GM21367 (cell line): Measurements from ENCODE around the gene FAAP100.
"Not testable (repeated sequence)": the region's sequence is repeated elsewhere in the genome, so short reads cannot be mapped to it uniquely, and the experiment has no call there.

Experiments
- ATAC-seq: cut with Tn5 transposase; IDR thresholded peaks from one replicate; pipeline ENCODE4 v1.9.1; 2021; ENCODE audit not compliant: unreplicated experiment

Gene FAAP100, protein sequence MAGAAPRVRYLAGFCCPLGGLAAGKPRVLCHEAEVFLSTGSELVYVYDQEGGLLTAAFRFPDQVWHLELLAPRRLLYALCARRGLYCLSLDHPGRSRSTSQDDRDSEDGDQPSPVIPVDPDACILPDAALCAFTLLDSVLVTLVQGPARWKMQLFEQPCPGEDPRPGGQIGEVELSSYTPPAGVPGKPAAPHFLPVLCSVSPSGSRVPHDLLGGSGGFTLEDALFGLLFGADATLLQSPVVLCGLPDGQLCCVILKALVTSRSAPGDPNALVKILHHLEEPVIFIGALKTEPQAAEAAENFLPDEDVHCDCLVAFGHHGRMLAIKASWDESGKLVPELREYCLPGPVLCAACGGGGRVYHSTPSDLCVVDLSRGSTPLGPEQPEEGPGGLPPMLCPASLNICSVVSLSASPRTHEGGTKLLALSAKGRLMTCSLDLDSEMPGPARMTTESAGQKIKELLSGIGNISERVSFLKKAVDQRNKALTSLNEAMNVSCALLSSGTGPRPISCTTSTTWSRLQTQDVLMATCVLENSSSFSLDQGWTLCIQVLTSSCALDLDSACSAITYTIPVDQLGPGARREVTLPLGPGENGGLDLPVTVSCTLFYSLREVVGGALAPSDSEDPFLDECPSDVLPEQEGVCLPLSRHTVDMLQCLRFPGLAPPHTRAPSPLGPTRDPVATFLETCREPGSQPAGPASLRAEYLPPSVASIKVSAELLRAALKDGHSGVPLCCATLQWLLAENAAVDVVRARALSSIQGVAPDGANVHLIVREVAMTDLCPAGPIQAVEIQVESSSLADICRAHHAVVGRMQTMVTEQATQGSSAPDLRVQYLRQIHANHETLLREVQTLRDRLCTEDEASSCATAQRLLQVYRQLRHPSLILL

GRCh38 chr17:81552244-81553017 is at the start of gene FAAP100:
Gene FAAP100, minus strand, starts transcription at chr17:81552353. Its CDS starts 23 bp downstream, at chr17:81552330.
- ATAC-seq, result peak; percentile 38

DNA sequence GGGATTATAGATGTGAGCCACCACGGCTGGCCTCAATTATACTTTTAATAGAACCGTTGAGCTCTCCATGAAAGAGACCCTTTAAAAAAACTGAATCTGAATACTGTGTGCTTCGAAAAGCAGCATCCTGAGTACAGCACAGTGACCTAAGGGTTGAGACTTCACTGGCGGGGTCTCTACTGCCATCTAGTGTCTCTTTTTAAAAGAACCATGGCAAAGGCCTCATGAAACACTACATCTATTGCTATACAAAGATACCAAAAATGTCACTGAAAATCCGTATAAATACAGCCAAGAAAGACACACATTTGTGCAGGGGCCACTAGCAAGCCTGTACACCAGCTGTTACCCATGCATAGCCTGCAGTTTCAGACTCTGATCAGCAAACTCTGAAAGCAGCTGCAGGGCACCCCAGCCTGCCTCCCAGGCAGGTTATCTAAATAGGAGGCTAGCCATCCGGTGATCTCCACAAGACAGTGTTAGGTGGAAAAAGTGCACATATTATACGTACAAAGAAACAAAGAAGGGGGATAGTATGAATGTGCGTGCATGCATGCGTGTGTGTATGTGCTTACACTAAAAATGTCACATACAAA is 49.5 kb upstream of the FAAP100 start:
- no peak for ATAC-seq

DNA sequence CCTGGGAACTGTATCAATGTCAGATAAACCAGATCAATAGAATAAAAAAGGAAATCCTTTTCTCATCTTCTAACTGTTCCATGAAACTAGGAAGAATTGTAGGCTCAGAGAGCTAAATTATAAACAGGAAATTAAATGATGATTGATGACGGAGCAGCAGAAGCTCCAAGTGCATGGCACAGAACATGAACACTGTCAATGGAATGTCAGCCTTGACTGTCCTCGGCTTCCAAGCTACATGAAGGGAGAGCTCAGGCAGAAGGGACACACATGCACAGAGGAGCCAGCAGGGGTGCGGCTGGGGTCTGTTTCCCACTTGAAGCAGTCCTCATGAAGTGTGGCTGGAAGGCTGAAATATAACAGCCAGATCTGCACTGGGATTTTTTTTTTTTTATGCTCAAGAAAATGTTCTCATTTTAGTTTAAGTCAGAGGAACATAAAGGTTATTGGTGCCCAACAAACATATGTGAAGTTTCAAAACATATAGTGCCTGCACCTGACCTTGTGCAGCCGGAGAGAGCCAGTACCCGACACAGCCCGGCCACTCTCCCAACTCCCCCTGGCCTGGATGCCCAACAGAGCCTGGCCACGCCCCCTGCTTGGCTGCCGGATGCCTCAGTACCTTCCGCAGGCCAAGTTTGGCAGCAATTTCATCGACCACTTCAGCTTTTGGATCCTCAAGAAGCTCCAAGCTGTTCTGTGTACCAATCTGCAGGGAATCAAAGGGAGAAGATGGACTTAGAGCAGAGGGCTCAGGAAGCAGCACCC is 47.8 kb upstream of the FAAP100 start:
- ATAC-seq, result no peak

GRCh38 chr17:81593105-81593871 is 41.1 kb upstream of the FAAP100 start:
- ATAC-seq, result no peak

GRCh38 chr17:81591971-81592370 is 39.8 kb upstream of the FAAP100 start:
- ATAC-seq, result no peak

GRCh38 chr17:81590121-81590520 is 38.0 kb upstream of the FAAP100 start:
- ATAC-seq, result no peak

- no peak for ATAC-seq
Measured at GRCh38 chr17:81589612-81590011, 37.5 kb upstream of the FAAP100 start.

DNA sequence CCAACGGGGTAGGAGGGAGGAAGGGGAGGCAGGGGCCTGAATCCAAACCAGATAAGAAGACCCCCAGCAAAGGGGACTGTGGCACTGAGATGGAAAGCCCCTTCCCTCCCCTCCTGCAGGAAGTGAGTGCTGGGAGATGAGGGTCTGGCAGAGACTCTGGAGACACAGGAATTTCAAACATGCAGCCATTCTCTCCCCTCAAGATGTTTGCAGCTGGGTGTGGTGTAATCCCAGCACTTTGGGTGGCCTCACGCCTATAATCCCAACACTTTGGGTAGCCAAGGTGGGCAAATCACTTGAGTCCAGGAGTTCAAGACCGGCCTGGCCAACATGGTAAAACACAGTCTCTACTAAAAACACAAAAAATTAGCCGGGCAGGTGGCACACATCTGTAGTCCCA is 33.9 kb upstream of the FAAP100 start:
- ATAC-seq, result no peak

DNA sequence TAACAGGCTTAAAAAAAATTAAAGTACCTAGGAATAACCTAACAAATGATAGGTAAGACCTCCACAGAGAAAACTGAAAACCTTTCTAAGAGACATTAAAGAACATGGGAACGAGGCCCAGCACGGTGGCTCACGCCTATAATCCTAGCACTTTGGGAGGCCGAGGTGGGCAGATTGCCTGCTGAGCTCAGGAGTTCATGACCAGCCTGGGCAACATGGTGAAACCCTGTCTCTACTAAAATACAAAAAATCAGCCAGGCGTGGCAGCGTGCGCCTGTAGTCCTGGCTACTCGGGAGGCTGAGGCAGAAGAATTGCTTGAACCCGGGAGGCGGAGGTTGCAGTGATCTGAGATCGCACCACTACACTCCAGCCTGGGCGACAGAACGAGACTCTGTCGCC is 32.6 kb upstream of the FAAP100 start:
- not testable (repeated sequence) for ATAC-seq

- ATAC-seq, result no peak
Measured at GRCh38 chr17:81583589-81584342, 31.6 kb upstream of the FAAP100 start.

DNA sequence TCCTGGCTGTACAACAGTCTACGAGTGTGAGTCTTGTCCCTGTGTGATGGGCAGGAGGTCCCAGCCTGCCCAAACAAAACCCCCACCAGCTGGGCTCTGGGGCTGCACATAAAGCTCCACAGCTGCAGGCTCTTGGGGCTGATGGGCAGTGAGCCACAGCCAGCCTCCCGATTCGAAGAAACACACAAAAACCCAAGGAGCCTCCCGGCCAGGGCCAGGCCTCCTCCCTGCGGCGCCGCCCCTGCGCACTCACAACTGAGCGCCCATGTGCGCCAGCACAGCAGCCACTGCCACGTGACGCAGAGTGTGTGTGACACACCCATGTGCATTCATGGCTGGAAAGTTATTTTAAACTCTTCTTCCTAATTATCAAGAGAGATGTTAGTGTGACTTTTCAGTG is 30.6 kb upstream of the FAAP100 start:
- ATAC-seq, result no peak

DNA sequence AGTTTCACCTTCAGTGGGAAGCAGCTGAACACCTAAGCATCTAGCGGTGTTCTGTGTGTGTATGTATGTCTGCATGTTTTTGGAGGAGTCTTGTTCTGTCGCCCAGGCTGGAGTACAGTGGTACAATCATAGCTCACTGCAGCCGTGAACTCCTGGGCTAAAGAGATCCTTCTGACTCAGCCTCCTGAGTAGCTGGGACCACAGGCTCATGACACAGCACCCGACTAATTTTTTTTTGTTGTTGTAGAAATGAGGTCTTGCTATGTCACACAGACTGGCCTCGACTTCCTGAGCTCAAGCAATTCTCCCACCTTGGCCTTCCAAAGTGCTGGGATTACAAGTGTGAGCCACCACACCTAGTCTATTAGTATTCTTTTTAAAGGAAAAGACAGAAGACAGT is 30.2 kb upstream of the FAAP100 start:
- ATAC-seq, result no peak

DNA sequence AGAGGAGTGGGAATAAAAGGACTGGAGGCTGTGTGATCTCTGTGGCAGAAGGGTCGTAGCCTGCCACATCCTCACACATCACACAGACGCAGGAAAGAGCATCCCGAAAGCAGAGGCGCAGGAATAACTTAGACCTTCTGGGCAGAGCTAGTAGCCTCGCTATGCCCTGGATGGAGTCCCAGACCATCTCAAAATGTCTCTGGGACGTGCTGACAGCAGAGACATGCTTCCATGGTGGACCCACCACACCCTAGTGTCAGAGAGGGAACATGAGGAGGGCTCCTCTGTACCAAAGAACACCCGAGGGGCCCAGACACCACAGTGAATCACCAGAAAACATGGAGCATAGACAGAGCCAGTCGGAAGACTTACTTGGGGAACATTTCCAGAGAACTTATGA is 29.6 kb upstream of the FAAP100 start:
- no peak for ATAC-seq

DNA sequence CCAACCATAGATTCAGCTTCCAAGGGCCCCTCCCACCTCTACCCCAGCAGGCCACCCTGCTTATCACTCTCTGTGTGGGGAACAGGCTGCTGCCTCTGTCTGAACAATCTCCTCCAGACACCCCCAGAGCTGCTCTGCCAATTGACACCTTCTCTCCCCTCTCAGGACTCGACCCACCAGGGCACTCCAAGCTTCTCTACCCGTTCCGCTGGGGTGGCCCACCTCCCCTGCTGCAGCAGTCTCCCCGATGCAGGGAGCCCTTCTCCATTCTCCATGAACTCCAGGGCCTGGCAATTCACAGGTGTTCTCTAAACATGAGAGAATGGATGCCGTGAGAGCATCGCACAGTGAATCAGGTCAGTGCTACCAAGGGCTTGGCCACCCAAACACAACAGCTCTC is 28.3 kb upstream of the FAAP100 start:
- ATAC-seq, result no peak

DNA sequence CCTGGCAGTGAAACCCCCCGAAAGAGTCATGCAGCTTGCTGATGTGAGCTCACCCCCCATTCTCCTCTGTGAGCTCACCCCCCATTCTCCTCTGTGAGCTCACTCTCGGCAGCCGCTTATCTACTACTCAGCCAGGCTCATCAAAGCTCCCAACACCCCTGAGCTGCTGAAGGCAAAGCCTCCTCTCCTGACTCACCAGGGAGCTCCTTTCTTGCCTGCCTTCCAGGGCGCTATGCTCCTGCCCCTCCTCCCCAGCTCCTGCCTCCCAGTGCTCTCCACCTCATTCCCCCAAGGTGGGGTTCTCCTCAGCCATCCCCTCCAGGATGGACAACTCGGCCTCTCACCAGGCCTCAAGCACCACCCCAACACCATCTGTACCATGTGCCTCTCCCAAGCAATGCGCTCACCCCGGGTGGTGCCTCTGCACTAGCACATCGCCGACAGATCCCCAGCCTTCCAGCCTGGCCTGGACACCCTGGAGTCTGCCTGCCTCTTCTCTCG is 27.7 kb upstream of the FAAP100 start:
- no peak for ATAC-seq

DNA sequence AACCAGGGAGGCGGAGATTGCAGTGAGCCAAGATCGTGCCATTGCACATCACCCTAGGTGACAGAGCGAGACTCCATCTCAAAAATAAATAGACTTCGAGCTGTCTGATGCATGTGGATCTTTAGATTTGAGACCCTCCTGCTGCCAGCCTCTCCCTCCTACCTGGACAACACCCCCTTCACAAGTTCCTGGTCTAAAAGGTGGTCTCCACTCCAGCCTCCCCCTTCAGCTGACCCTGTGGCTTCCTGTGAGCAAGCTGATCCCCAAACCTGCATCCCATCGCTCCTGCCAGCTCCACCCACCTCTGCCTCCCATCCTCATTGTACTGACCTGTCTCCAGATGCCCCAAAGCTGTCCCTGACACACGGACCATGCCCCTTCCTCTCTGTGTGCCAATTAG is 27.1 kb upstream of the FAAP100 start:
- ATAC-seq, result no peak

DNA sequence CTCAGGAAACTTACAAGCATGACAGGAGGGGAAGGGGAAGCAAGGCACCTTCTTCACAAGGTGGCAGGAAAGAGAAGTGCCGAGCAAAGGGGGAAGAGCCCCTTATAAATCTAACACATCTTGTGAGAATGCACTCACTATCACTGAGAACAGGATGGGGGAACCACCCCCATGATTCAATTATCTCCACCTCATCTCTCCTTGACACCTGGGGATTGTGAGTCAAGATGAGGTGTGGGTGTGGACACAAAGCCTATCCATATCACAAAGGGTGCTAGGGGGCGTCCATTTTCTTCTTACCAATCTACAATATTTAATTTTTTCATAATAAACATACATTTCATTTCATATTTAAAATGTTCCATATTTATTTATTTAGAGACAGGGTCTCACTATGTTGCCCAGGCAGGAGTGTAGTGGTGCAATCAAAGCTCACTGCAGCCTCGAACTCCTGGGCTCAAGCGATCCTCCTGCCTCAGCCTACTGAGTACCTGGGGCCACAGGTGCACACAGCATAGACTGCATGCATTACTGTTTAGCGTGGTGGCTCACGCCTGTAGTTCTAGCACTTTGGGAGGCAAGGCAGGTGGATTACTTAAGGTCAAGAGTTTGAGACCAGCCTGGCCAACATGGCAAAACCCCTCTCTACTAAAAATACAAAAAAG is 26.5 kb upstream of the FAAP100 start:
- no peak for ATAC-seq

DNA sequence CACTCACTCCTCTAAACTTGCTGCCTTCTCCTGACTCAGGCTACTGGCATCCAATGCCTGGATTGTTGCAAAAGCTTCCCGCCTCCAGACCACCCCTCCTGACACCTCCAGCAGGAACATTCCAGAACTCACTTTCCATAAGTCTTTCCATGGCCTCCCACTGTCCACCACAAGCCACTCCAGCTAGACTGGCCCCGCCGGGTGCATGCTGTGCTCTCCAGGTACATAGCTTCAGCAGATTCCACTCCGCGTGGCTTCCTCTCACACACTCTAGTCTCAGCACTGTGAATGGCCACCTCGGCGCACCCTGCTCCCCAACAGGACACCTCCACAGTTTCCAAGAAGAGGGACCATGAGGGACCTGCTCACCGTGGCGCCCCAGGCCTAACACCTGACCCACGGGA is 25.9 kb upstream of the FAAP100 start:
- ATAC-seq, result no peak
